NCI-H1105 treated with DMSO at 0.1 percent for 48 hours (cell line): ENCODE measurements around the gene AJM1.
"Not testable (repeated sequence)": the region's sequence is repeated elsewhere in the genome, so short reads cannot be mapped to it uniquely, and the experiment has no call there.

Source experiments
- DNase-seq: peaks from one replicate; lab custom pipeline; 2025; lab: John Stamatoyannopoulos, UW

The AJM1 gene

DNA sequence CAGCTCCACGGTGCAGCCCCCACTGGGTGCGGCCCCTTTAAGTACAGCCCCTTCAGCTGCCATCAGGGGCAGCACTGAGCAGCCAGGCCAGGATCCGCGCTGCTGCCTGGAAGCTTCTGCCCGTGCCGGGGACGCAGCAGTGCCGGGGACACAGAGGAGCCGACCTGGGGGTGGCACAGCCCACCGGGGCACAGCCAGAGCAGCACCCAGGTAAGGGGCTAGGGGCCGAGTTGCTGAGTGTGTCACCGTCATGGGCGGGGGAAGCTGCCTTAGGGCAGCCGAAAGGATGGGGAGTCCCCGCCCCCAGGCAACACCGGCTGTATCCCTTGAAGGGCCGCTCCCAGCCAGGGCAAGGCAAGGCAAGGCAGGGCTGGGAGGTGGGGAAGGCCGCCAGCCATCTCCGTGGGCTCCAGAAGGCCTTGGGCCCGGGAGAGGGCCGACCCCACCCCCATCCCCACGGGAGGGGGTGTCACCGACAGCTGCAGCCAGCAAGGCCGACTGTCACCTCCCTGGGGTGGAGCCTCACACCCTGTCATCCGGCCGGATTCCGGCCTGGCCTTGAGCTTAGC lies at the start of gene AJM1:
Gene AJM1 (plus strand): TSS at position 99 of the 569 bp plus-strand sequence. CDS start 1,937 bp downstream, outside the sequence.
- DNase-seq: peak; percentile 62

DNA sequence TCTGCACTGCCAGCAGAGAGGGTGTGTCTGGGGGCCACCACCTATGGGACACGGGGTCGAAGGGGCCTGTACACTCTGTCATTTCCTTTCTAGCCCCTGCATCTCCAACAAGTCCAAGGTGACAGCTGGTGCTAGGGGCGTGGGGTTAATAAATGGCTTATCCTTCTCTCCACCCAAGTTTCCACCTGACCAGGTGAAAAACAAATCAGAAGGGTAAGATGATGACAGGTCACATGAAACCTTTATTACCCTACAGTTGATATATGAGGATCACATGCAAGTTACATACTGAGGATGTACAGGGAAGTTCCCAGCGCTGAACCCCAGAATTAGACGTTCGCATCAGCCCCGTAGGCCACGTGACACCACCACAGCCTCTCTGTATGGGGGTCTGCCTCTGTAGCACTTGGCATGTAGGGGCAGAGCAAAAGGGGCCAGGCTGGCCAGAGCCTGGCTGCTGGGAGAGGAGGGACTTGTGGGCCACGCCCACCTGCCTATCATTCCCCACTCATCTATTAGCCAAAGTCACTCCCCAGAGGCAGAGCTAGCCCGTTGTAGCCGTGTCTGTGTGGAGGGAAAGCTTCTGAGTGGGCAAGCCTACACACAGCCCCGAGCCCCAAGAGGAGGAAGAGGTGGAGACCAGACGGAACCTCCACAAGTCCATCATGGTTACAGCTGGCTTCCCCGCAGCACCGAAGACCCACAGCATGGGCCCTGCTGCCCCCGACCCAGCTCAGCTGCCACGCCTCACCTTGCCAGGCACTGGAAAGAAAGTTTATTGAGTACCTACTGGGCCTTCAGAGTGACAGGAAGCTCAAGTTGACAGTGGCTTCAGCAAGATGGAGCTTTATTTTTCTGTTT lies 49.0 kb upstream of the AJM1 start:
- DNase-seq: no peak

DNA sequence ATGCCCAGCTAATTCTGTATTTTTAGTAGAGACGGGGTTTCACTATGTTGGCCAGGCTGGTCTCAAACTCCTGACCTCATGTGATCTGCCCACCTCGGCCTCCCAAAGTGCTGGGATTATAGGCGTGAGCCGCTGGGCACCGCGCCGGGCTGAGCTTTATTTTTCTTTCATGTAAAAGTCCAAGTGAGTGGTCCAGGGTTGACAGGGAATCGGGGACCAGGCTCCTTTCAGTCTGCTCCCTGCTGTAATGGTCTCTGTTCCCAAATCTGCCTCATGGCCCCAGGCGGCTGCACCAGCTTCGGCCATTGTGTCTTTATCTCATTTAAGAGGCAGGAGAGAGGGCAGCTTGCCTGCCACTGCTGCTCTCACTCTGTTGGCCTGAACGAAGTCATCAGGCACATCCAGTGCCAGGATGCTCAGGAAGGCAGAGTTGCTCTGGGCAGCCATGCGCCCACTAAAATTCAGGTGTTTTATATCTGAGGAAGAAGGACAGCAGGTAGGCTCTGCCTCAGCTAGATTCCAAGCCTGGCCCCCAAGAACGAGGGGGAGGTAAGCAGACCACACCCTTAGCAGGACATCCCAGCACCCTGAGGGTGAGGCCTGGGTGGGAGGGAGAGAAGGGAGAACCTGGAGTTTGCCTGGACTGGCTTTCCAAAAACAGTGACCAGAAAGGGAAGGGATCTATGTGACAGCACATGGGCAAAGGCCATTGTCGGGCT lies 47.8 kb upstream of the AJM1 start:
- DNase-seq: no peak

DNA sequence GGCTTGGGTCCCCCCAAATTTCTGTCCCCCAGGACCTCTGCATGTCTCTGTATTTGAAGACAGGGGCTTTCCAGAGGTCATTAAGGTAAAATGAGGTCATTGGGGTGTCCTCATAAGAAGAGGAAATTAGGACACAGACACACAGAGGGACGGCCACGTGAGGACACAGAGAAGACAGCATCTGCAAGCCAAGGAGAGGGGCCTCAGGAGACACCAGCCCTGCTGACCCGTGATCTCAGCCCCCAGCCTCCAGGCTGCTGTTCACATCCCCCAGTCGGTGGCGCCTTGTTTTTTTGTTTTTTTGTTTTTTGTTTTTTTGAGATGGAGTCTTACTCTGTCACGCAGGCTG lies 47.3 kb upstream of the AJM1 start:
- DNase-seq: no peak

DNA sequence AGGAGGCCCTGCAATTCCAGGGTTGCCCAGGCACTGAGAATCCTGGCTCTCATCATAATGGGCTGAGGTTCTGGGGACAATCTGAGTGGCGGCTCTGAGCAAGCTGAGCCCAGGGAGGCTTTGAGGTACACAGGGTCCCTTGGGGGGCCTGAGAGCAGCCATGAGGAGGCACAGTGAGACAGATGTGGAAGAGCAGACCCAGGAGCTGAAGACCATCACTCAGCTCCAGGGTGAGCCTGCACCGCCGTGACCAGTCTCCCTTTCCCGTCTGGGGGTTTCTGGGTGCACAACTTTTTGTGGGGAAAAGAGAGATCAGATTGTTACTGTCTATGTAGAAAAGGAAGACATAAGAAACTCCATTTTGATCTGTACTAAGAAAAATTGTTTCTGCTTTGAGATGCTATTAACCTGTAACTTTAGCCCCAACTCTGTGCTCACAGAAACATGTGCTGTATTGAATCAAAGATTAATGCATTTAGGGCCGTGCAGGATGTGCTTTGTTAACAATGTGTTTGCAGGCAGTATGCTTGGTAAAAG lies 46.0 kb upstream of the AJM1 start, which contains the start of gene CCDC183:
Gene CCDC183 (plus strand): TSS at position 101 of the 537 bp plus-strand sequence. CDS start 60 bp downstream, at position 161.
- DNase-seq: no peak

DNA sequence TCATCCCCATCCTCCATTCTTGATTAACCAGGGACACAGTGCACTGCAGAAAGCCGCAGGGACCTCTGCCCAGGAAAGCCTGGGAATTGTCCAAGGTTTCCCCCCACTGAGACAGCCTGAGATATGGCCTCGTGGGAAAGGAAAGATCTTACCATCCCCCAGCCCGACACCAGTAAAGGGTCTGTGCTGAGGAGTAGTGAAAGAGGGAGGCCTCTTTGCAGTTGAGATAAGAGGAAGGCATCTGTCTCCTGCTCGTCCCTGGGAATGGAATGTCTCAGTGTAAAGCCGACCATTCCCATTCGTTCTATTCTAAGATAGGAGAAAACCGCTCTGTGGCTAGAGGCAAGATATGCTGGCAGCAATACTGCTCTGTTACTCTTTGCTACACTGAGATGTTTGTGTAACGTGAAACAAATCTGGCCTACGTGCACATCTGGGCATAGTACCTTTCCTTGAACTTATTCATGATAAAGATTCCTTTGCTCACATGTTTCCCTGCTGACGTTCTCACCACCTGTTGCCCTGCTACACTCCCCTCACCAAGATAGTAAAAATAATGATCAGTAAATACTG lies 45.4 kb upstream of the AJM1 start:
- not testable (repeated sequence) for DNase-seq

DNA sequence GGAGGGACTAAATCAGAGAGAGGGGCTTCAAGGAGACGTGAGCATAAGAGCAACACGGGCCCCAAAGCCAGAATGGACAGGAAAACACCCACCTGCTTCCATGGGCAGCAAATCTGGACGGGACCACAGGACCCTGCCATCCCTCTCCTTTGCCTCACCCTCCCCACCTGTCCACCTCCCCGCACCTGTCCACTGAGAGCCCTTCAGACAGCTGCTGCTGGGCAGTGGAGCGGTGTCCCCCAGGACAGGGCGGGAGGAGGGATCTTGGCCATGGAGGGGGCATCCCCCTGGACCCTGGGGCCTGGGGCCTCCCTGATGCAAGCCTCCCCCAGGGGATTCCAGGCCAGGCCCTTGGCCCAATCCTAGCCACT lies 43.6 kb upstream of the AJM1 start:
- no peak for DNase-seq

DNA sequence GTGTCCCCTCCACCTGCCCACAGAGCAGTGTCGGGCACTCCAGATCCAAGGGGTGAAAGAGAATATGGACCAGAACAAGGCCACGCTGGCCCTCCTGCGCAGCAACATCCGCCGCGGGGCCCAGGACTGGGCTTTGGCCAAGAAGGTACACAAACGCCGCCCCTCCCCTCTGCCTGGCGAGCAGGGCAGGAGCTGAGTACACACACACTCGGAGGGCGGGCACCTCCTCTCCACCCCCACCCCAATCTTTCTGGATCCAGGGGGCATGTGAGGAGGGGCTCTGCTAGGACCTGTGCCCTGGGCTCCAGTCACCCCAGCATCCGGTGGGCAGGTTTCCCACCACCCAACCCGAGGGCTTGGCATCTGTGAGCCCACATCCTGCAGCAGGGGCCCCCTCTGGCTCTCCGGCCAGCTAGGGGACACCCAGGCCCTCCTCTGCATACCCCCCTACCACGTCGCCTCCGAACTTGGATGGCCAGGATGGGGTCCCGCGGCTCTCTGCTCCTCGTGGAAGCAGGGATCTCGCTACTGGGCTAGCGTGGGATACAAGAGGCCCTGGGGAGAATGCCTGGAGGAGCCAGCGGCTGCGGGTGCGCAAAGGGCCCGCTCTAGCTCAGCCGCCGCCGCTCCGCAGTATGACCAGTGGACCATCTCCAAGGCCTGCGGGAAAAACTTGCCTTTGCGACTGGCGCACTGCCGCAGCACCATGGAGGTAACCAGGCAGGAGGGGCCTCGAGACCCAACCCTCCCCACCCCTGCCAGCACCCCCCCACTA lies 43.0 kb upstream of the AJM1 start:
- peak; percentile 38 for DNase-seq

DNA sequence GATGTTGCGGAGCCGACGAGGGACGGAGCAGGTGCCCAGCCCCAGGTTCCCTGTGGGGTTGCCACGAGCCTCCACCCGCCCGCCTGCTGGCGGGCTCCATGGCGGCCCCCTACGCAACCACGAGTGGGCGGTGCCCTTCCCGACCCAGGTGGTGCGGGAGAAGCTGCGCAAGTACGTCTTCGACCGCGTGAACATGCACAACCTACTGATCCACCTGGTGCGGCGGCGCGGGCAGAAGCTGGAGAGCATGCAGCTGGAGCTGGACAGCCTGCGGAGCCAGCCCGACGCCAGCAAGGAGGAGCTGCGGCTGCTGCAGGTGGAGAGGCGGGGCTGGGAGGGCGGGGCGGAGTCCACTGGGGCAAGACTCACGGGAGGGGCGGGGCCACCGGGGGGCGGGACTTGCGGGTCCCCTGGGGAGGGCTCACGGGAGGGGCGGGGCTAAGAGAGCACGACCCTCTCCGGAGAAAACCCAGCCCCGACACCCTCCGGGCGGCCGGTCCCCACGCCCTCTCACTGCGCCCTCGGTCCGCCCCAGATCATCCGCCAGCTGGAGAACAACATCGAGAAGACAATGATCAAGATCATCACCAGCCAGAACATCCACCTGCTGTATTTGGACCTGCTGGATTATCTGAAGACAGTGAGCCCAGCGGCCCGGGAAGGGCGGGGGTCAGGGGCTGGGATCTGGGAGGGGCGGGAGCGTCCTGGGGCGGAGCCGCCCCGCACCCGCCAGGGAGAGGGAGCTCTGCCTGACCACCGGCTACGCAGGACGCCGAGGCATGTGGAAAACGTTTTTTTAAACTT lies 42.2 kb upstream of the AJM1 start:
- peak; percentile 93 for DNase-seq

DNA sequence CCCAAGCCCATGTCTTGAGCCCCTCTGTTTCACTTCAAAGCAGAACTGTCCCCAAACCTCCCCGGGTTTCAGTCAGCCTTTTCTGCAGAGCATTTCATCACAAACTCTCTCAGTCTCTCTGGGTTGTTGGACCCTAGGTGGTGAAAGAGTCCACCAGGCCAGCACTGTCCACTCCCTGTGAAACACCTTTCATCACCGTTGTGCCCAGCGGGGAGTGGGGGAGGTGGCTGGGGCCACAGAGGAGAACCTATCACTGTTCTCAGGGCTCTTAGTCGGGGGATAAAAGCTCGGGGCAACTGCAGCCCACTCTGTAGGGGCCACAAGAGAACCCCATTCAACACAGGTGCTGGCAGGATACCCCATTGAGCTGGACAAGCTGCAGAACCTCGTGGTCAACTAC lies 40.0 kb upstream of the AJM1 start:
- no peak for DNase-seq

DNA sequence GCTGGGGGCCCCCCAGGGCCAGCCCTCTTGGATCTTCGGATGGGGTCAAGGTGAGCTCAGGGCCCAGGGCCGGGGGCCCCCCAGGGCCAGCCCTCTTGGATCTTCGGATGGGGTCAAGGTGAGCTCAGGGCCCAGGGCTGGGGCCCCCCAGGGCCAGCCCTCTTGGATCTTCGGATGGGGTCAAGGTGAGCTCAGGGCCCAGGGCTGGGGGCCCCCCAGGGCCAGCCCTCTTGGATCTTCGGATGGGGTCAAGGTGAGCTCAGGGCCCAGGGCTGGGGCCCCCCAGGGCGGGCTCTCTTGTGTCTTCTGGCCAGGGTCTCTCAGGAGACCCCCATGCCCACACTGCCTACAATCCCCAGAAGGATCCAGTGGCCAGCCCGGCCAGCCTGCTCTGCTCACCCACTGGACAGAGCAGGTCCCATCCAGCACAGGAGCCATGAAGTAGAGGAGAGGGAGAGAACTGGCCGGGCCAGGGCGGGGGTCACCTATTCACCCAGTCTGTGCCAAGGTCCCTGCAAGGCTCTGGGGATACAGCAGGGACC lies 39.2 kb upstream of the AJM1 start:
- DNase-seq: not testable (repeated sequence)

DNA sequence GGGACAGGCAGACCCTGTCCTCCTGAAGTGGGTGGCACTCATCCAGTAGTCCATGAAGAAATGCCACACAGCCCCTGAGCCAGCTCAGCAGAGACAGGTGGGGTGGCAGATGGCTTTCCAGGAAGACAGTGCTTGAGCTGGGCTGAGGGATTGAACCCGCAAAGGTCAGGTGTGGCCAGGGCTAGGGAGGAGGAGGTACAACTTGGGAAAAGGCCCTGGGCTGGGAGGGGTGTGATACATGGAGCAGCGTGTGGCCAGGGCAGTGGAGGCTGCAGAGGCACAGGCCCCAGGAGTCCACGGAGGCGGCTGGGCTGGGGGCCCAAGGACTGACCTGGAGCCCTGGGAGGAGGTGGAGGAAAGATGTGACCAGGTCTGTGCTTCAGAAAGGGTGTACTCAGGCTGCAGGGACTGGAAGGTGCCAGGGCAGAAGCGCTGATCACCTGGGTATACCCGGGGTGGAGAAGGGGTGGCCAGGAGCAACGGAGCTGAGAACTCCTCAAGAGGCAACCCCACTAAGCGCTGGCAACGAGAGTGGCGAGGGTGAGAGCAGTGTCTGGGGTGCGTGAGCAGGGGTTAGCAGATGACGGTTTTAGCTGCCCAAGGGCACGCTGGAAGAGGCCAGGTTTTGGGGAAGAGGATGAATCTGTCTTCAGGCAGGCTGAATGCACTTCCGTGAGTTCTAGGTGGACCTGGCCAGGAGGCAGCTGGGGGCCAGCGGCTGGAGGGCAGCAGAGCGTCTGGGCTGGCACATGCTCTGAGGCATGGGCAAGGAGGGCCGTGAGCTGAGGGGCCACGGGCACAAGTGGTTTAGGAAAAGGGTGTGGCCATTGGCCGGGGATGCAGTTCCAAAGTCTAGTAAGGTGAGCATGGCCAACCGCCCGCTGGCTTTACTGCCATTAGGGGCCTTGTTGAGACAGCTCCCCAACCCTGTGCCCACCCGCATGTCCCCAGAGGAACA lies 38.4 kb upstream of the AJM1 start:
- DNase-seq: no peak

DNA sequence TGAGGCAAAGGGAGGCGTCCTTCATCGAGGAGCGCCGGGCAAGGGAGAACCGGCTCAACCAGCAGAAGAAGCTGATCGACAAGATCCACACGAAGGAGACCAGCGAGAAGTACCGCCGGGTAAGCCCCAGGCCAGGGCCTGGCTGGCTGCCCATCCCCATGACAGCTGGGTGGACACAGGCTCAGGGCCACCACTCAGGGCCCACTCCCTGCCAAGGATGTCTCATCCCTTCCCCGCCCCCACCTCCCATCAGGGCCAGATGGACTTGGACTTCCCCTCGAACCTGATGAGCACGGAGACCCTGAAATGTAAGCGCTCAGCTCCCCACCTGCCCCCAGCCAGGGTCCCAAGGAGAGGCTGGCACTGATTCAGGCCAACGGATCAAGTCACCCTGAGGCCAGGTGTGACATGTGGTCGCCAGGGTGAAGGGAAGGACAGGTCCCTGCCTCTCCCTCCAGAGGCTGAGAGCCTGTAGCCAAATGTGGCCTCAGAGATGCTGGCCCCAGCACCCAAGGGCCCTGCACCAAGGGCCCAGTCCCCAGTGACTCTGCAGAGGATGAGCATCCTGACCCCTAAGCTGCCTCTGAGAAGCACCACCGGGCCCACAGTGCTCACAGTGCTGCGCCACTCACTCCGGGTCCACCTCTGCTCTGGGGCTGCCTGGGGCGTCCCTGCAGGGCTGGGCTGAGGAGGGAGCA lies 37.6 kb upstream of the AJM1 start:
- no peak for DNase-seq

DNA sequence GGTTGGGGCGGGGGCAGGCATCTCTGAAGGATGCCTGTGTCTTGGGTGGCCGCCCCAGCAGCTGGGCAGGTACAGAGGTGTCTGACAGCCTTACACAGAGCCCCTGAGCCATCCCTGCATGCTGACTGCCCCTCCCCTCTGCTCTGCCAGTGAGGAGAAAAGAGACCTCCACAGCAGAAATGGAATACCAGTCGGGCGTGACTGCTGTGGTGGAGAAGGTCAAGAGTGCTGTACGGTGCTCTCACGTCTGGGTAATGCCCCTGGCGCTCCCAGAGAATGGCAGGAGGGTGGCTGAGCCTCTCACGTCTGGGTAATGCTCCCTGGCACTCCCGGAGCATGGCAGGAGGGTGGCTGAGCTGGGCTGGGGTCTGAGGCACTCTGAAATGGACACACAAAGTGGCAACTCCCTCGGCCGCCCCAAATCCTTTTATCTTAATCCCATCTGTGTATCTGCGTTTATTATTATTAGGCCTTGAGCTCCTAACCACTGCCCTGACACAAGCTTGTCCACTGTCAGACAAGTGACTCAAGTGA lies 37.0 kb upstream of the AJM1 start:
- DNase-seq: no peak

DNA sequence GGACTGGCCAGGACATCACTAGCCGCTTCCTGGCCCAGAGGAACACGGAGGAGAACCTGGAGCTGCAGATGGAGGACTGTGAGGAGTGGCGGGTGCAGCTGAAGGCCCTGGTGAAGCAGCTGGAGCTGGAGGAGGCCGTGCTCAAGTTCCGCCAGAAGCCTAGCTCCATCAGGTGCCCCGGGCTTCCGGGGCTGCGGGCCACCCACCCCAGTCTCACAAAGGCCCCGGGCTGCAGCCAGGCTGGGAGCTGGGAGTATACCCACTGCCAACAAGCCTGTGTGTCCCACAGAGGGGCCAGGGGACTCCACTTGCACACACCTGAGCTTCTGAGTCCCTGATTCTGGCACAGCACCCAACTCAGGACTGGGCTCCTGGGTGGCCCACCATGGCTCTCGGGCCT lies 36.2 kb upstream of the AJM1 start:
- DNase-seq: no peak

DNA sequence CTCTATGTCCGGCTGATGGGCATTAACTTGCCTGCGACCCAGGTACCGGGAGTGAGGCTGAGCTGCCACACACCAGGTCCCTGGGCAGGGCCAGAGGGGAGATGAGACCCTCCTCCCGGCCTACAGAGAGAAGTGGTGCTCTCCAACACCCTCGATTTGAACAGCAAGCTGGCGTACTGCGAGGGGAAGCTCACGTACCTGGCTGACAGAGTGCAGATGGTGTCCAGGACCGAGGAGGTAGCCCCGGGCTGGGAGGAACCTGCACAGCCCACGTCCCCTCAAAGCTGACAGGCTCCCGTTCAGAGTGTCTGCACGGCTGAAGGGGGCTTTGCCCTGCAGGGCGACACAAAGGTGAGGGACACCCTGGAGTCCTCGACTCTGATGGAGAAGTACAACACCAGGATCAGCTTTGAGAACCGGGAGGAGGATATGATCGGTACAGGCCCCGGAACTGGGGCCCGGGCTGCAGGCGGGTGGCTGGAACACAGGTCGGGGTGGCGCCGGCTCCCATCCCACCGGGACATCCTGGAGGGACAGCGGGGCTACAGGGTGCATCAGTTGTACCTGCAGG lies 35.6 kb upstream of the AJM1 start:
- no peak for DNase-seq

DNA sequence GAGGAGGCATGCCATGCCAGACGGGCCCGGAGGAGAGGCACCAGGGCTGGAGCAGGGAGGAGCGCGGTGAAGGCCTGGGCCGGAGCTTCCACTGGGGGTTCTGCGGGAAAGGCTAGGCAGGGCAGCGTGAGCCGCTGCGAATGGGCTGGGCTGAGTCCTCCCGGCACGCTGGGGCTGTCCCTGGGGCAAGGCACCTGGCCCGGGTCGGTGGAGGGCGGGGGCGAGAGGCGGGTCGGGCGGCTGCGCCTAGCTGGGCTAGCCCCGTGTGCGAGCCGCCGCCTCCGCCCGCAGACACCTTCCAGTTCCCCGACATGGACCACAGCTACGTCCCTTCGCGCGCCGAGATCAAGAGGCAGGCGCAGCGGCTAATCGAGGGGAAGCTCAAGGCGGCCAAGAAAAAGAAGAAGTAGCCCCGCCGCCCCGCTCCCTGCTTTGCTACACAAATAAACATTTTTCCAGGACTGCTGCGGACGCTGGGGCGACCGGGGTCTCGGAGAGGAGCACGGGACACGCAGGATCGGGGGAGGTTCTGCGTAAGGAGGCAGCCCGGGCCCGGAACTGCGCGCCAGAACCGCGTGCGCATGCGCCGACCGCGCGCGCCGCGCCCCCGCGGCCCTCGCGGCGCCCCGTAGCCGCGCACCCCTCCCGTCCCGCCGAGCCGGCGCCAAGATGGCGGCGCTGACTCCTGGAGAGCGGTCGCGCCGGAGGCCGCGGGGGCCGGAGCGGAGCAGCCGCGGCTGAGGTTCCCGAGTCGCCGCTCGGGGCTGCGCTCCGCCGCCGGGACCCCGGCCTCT lies 34.8 kb upstream of the AJM1 start, which contains the start of gene RABL6:
Gene RABL6 (plus strand): TSS at position 668 of the 794 bp plus-strand sequence. CDS start 249 bp downstream, outside the sequence.
- peak; percentile 67 for DNase-seq
